Fibroblast of mammary gland (primary cell): ENCODE results near the gene SLC16A1.

ENCODE experiments used
- DNase-seq: peaks from one replicate; pipeline ENCODE4 v3.0.0-alpha.2; 2010; ENCODE audit warnings: low read depth
- H3K4me3 ChIP-seq: 2 replicates; pipeline ENCODE4 v1.5.1; 2011; ENCODE audit warnings: low read depth, mild to moderate bottlenecking, low read length, moderate library complexity; ENCODE audit not compliant: control insufficient read depth
- TF ChIP-seq, protein P1 (sequence below): conservative IDR thresholded peaks from 2 replicates; pipeline ENCODE4 v1.5.1; 2011; ENCODE audit warnings: low read depth, low read length, inconsistent platforms; ENCODE audit not compliant: control insufficient read depth, insufficient read depth

SLC16A1 gene

DNA sequence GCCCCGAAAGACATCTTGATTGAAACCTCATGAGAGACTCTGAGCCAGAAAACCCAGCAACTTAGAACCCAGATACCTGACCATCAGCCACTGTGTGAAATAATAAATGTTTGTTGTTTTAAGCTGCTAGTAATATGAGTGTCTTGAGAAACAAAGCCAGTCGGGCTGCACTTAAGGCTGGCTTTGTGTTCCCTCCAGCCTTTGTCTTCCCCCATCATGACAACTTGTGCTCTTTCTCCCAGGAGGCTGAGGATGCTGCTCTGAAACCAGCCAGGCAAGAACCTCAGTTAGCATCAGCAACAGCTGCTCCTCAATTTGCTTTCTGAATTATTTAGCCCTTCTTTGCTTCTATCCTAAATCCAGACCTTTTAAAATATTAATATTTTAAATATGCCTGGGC, 78.2 kb downstream of the SLC16A1 start:
- H3K4me3 ChIP-seq, result no peak overlapping the region
- no peak for DNase-seq
- TF ChIP-seq, protein P1, sequence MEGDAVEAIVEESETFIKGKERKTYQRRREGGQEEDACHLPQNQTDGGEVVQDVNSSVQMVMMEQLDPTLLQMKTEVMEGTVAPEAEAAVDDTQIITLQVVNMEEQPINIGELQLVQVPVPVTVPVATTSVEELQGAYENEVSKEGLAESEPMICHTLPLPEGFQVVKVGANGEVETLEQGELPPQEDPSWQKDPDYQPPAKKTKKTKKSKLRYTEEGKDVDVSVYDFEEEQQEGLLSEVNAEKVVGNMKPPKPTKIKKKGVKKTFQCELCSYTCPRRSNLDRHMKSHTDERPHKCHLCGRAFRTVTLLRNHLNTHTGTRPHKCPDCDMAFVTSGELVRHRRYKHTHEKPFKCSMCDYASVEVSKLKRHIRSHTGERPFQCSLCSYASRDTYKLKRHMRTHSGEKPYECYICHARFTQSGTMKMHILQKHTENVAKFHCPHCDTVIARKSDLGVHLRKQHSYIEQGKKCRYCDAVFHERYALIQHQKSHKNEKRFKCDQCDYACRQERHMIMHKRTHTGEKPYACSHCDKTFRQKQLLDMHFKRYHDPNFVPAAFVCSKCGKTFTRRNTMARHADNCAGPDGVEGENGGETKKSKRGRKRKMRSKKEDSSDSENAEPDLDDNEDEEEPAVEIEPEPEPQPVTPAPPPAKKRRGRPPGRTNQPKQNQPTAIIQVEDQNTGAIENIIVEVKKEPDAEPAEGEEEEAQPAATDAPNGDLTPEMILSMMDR, result no peak

DNA sequence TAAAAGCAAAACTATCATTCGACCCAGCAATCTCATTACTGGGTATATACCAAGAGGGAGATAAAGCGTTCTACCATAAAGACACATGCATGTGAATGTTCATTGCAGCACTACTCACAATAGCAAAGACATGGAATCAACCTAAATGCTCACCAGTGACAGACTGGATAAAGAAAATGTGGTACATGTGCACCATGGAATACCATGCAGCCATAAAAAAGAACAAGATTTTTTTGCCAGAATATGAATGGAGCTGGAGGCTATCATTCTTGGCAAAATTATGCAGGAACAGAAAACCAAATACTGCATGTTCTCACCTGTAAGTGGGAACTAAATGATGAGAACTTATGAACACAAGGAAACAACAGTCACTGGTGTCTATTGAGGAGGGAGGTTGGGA, 79.7 kb downstream of the SLC16A1 start:
- DNase-seq, result no peak
- TF ChIP-seq, protein P1, result no peak
- H3K4me3 ChIP-seq, result no peak overlapping the region

GRCh38 chr1:112872551-112872962, 83.4 kb downstream of the SLC16A1 start:
- TF ChIP-seq, protein P1, result no peak
- H3K4me3 ChIP-seq, result no peak overlapping the region
- DNase-seq, result no peak

DNA sequence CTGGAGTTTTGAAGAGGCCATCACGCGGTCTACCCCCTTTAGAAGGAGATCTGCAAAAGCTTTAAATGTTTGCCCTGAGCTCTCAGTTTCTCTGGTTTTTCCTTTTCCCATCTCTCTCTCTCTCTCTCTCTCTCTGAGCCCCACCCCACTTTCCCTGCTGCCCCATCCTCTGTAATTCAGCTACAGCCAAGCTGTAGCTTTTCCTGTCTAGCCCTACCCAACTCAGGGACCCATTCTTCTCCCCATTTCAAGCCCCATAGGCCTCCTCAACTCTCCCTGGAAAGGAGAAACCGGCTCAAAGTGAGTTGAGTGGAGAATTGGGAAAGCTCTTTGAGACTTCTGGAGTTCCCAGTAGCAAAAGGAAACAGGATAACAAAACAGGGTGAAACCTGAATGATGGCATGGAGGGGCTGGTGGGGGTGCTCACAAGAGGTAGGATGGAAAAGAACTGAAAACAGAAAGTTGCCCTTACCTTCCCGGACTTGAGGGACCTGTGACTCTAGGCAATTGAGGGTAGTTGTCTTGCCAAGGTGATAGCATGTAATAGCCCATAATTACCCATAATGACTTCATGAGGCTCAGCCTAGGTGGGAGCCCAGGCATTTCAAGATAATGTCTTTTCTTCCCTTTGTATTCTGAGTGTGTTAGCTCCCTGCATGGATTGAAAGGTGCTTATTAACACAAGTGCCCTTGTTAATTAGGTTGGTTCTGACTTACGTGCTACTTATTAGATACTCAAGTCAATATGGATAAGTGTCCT, 84.9 kb downstream of the SLC16A1 start:
- DNase-seq, result no peak
- TF ChIP-seq, protein P1, result no peak
- no peak overlapping the region for H3K4me3 ChIP-seq

- TF ChIP-seq, protein P1, result no peak
- H3K4me3 ChIP-seq, result no peak overlapping the region
- no peak for DNase-seq
Measured at GRCh38 chr1:112869895-112870294, 86.1 kb downstream of the SLC16A1 start.

- H3K4me3 ChIP-seq, result no peak overlapping the region
- TF ChIP-seq, protein P1, result no peak
- DNase-seq, result no peak
Measured at GRCh38 chr1:112868191-112868590, 87.8 kb downstream of the SLC16A1 start.

- no peak for DNase-seq
- TF ChIP-seq, protein P1, result no peak
- no peak overlapping the region for H3K4me3 ChIP-seq
Measured at GRCh38 chr1:112866981-112867380, 89.0 kb downstream of the SLC16A1 start.
